HG02759 (cell line): ENCODE data around the gene PGBD5.

Experiments used
- ATAC-seq: cut with Tn5 transposase; IDR thresholded peaks from one replicate; pipeline ENCODE4 v1.9.1; 2021; ENCODE audit warnings: mild to moderate bottlenecking, moderate library complexity; ENCODE audit not compliant: unreplicated experiment

Gene PGBD5

DNA sequence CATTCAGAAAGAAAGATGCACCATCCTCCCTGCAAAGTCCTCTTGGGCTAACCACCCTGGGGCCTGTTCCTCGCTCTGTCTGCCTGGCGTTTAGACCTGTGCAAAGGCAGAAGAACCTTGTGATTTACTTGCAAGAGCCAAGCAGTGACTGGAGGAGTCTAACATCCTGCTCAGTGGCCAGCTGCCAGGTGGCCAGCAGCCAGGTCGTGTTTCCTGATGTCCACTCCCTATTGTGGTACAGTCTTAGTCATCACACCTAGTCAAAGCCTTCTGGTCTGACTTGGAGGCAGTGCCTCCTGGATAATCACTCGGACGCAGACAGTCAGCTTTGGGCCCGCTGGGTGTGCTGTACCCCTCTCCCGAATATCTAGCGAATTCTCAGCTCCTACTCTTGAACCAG lies 118.1 kb downstream of the PGBD5 start:
- ATAC-seq: no peak

DNA sequence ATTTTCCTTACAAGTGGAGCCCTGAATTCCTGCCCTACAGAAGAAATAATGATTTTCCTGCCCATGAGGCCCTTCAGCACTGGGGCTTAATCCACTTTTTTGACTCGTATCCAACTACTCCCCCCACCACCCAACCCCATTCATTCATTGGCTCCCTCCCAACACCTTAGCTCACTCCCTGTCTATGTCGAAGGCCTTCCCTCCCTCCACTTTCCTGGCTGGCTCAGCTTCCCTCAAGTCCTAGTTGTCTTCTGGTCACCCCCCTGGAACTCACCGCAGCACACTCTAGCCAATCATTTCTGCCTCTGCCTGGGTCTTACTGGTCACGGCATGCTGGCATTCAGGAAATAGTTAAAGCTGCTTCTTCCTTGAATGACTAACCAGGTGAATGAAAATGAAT lies 118.9 kb downstream of the PGBD5 start:
- ATAC-seq: no peak

DNA sequence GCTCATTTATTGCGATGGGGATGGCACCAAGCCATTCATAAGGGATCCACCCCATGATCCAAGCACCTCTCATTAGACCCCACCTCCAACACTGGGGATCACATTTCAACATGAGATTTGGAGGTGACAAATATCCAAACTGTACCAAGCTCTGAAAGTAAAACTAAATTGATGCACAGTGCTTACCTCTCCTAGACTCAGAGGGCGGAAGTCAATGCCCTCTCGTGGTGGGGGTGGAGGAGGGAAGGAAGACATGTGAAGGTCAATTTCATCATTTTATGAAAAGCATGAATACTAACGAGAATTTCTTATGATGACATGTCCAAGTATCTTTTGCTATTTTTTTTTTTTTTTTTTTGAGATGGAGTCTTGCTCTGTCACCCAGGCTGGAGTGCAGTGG lies 120.0 kb downstream of the PGBD5 start:
- ATAC-seq: no peak

DNA sequence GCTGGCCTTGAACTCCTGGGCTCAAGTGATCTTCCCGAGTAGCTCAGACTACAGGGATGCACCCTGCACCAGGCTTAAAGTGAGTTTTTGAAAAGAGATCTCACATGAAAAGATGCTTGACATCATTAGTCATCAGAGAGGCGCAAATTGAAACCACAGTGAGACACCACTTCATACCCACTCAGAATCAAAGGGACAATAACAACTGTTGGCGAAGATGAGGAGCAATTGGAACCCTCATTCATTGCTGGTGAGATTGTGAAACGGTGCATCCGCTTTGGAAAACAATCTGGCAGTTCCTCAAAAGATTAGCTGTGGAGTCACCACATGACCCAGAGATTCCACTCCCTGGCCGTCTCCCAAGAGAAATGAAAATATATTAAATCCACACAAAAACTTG lies 122.3 kb downstream of the PGBD5 start:
- ATAC-seq: no peak

DNA sequence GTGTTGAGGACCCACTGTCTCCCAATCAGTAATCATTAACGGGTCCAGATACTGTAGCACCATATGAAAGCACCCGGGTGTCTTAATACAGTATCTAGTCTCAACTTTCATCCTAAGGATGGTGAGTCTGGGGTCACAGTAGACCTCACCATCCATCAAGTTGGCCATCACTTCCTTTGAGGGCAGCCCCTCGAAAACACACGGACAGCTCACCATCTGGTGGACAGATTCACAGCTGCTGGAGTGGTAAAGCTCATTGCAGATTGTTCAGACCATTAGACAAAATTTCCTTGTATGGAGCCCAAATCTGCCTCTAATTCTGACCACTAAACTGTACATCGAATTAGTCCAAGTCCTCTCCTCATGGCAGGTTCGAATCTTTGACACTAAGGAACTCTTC lies 123.1 kb downstream of the PGBD5 start:
- ATAC-seq: no peak

- no peak for ATAC-seq
Measured at GRCh38 chr1:230301822-230302221, 124.3 kb downstream of the PGBD5 start.

GRCh38 chr1:230301322-230301721 lies 124.8 kb downstream of the PGBD5 start:
- no peak for ATAC-seq

- ATAC-seq: no peak
Measured at GRCh38 chr1:230300322-230301301, 125.5 kb downstream of the PGBD5 start.

DNA sequence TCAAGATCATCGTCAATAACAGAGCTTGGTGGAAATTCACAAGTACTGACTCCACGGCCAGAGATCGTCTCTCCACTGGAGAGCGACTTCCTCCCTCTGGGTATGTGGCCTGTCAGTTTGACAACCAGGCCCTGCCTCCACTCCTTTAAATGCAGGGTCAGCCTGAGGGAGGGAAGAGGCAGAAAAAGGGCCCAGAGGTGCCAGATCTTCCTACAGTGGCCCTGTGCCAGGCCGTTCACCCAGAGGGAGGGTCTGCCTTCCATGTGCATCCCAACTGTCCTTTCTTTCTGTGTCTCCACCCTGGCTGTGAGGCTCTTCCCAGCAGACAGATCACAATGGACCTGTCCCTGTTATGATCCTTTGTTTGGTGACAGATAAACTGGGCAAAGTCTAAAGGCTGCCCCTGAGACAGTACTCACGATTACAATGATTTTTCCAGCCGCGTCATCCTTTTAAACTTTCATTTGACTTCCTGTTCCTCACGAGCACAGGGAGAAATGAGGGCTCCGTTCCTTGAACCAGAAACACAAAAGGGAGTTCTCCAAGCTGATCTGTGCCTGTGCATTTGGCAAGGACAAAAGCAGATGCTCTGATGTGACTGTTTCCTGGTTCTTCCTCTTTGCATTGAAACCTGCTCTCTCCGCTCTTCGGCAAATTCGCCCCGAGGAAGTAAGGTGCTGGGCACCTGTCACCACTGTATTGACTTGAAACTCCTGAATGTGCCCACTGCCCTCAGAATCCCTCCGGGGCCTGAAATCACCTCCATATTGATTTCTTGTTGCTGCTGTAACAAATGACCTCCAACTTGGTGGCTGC lies 126.7 kb downstream of the PGBD5 start:
- no peak for ATAC-seq

DNA sequence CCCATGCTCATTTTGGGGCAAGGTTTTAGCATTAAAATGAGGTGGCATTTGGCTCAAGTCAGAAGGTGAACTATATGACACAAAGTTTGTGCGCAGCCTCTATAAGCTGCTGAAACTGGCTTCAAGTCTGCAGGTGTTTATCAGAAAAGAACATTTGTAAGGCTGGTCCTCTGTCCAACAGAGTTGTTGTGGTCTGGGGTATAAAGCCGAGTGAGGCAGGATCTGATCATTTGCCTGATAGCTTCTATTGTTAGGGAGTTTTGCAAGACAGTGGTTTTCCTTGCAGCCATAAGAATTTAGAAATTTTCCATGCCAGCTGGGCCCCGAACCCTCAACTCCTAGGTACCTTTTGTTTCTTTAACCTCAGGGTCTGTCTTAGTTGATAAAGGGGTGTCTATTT lies 130.8 kb downstream of the PGBD5 start:
- no peak for ATAC-seq

- no peak for ATAC-seq
Measured at GRCh38 chr1:230293390-230293700, 132.8 kb downstream of the PGBD5 start.

DNA sequence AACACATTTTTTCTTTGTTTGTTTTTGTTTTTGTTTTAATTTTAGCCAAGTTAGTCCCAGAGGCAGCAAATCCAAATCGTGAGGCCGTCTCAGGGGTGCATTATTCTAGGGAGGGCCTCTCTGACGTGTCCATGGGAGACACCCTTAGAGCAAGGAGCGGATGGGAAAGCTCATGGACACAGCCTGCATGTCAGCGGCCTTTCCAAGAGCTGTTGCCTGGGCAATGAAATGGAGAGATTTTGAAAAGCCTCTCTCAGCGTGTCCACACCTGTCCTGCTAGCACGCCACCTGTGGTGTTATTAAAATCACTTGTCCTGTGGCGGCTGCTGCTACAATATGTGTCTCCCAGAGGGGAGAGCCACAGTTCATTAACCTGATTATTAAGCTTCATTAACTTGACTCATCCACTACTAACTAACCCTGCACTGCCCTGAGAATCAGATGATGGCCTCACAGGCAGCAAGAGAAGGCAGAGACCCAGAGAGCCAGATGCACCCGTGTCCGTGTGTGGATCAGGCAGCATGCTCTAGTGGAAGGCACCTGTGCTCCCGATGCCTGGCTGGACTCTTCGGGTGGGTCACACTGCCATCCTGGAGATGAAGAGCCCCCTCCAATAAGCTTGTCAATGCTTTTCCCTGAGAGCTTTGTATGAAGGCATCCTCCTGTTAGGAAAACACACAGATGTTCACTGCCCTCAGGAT lies 133.3 kb downstream of the PGBD5 start:
- ATAC-seq: no peak

GRCh38 chr1:230291731-230292620 lies 134.2 kb downstream of the PGBD5 start:
- ATAC-seq: no peak

GRCh38 chr1:230289350-230289644 lies 136.8 kb downstream of the PGBD5 start:
- ATAC-seq: no peak

DNA sequence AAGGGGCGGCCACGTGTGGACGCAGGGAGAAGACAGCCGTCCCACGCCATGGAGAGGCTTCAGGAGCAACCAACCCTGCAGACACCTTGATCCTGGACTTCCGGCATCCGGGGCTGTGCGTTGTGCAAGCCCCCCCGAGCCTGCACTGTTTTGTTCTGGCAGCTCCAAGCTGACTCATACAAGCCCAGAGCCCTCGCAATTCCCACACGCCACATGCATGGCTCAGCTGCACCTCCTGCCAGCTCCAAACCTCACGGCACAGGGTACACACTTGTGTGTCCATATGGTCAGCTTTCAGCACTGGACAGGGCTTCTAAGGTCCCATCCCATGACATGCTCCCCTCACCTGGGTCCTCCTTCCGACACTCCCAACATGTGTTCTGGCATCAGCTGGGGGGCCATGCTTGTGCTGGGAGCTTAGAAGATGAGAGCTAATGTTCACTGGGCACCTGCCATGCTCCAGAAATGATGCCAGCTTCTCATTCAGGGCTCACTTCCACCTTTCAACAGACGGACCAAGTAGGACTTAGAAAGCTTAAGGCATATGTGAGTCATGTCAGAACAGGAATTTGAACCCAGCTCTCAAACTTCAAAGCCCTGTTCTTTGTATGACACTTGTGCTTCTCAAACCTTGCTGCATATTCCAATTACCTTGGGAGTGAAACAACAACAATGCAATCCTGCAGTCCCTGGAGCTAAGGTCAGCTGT lies 137.3 kb downstream of the PGBD5 start:
- ATAC-seq: no peak

DNA sequence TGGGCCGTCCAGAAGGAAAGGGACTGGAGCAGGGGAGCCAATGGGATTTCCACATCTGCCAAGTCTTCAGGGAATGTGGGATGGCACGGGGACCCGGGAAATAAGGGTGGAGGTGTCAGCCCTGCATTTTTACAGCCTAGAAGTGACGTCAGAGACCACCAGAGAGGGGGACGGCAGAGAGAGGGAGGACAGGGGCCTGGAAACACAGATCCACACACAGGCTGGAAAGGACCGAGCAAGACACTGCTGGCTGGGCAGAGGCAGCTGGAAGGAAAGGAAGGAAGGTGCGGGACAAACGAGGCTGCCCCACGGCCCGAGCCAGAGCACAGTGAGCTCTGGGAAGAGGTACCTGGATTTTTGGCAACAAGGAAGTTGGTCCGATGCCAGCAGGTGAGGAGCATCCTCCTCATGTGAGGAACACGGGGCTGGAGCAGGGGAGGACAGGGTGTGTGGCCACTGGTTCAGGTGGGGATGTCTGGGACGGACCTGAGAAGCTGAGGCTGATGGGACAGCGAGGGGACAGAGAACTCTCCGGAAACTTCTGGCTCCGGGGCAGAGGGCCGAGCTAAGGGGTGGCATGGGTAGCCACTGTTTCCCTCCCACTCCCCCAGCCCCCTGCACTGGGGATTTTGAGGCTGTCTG lies 138.3 kb downstream of the PGBD5 start:
- no peak for ATAC-seq

DNA sequence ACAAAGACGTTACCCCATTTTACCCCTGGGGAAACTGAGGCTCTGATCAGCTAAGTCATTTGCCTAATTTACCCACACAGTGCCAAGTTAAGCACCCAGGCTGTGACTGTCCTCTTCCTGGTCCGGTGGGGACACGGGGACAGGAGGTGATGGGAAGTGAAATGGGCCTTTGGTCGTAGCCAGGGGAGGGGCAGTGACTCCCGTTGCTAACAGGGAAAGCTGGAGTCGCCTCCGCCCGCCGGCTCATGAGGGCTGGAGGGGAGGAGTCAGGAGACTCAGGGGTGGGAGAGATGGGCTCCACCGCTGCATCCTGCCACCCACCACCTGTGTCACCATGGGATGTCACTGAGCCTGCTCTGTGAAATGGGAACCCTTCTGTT lies 139.3 kb downstream of the PGBD5 start:
- no peak for ATAC-seq

GRCh38 chr1:230286166-230286889 lies 139.8 kb downstream of the PGBD5 start:
- no peak for ATAC-seq

DNA sequence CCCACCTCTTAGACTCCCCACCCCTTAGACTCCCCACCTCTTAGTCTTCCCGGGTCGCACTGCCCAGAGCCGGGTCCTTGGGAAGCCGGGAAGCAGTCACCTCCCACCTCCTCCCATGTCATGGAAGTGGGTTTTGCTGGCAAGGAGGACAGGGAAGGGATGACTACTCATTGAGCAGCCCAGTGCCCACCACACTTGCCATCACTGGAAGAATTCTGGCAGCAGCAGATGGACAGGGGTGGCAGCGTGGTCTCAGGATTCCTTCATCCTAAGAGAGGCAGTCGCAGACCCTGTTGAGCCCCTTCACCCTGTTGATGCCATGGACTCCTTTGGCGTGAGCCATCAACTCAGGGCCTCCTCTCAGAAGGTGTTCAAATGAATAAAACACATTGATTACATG lies 140.8 kb downstream of the PGBD5 start:
- ATAC-seq: no peak
